Measurements from ENCODE around the gene DLGAP1. TPM values are rescaled to one million over a fixed set of nuclear protein-coding genes. Genes with fewer than 3 reads are reported as not detected.

DLGAP1 gene
- total RNA-seq, 1 experiment from 2014 or later, result 23.0 TPM

DNA sequence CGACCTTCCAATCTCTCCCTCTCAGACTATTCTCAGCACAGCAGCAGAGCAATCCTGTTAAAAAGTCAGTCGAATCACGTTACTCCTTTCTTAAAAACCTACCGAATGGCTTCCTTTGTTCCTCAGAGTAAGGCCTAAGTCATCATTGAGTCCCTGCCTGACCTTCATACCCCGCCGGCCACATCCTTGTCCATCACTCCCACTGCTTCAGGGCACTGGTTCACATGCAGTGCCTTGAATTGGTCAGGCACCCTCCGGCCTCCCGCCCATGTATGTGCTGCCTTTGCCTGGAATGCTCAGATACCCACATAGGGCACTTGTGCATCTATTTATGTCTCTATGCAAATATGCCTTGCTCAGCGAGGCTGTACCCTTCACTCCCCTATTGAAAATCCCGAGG is 206.4 kb downstream of the DLGAP1 start:
- ChIA-PET CTCF (no interaction called here), POLR2A (no interaction called here)
- Mint-ChIP-seq H3K27me3 (ENCODE audit: low read depth) (peaks cover 3% of the 10 kb centered on the region; the same call in 1 of the 2 replicates), H3K36me3 (no peaks in the 10 kb centered on the region), H3K27ac (peak overlapping the region; percentile 17; the same call in 1 of the 2 replicates), H3K4me1 (peaks cover 45% of the 10 kb centered on the region), H3K9me3 (no peaks in the 10 kb centered on the region), H3K4me3 (no peak overlapping the region)
- DNase-seq (ENCODE audit: low spot score) (no peak), ATAC-seq (no peak; the same call in 1 of the 2 replicates)
- TF ChIP-seq OVOL2 (CRISPR knock-in tag; IDR thresholded peaks at IDR 0.05; ENCODE audit: borderline replicate concordance), result no peak
- TF ChIP-seq, protein P1, sequence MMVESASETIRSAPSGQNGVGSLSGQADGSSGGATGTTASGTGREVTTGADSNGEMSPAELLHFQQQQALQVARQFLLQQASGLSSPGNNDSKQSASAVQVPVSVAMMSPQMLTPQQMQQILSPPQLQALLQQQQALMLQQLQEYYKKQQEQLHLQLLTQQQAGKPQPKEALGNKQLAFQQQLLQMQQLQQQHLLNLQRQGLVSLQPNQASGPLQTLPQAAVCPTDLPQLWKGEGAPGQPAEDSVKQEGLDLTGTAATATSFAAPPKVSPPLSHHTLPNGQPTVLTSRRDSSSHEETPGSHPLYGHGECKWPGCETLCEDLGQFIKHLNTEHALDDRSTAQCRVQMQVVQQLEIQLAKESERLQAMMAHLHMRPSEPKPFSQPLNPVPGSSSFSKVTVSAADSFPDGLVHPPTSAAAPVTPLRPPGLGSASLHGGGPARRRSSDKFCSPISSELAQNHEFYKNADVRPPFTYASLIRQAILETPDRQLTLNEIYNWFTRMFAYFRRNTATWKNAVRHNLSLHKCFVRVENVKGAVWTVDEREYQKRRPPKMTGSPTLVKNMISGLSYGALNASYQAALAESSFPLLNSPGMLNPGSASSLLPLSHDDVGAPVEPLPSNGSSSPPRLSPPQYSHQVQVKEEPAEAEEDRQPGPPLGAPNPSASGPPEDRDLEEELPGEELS (CRISPR knock-in tag; IDR thresholded peaks at IDR 0.05), result no peak
- TF ChIP-seq GABPB1 (CRISPR knock-in tag; IDR thresholded peaks at IDR 0.05), result no peak

DNA sequence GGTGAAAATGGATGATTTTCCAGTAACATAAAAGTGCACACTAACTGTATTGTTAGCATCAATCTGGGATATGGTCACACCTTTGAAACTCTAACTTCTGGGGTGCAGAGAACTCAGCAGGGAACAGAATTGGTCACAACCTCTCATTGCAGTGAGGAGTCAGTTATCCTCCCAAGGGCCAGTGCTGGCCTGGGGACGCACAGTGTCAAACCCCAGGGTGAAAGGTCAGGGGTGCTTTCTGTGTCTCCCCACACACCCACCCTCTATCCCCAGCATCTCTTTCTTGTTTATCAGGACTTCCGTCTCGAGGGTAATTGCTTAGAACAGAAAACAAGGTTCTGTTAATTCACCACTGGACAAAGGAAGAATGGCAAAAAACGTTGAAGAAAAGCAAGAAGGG is 208.7 kb downstream of the DLGAP1 start:
- H3K36me3 Mint-ChIP-seq, result no peaks in the 10 kb centered on the region
- H3K4me3 Mint-ChIP-seq, result no peak overlapping the region
- ChIA-PET CTCF (interaction anchor here (1.0 kb wide), 1 partner anchor 140 kb away, joined by 4 read pairs; no protein-coding TSS in a partner anchor), POLR2A (no interaction called here)
- TF ChIP-seq JAZF1 (CRISPR knock-in tag; IDR thresholded peaks at IDR 0.05) (no peak), FOXP1 (CRISPR knock-in tag; IDR thresholded peaks at IDR 0.05; ENCODE audit: borderline replicate concordance) (no peak), OVOL2 (CRISPR knock-in tag; IDR thresholded peaks at IDR 0.05; ENCODE audit: borderline replicate concordance) (no peak), ZNF263 (CRISPR knock-in tag; IDR thresholded peaks at IDR 0.05; ENCODE audit: low read depth) (no peak), ZNF396 (CRISPR knock-in tag; IDR thresholded peaks at IDR 0.05; ENCODE audit: borderline replicate concordance) (no peak), RORB (CRISPR knock-in tag; IDR thresholded peaks at IDR 0.05) (no peak), ZNF317 (CRISPR knock-in tag; IDR thresholded peaks at IDR 0.05; ENCODE audit: borderline replicate concordance, low read depth) (no peak), ZNF138 (CRISPR knock-in tag; conservative IDR thresholded peaks at IDR 0.05) (no peak), TP53 (CRISPR knock-in tag; IDR thresholded peaks at IDR 0.05) (no peak), ATF1 (CRISPR knock-in tag; IDR thresholded peaks at IDR 0.05) (no peak), ELF4 (CRISPR knock-in tag; IDR thresholded peaks at IDR 0.05; ENCODE audit: low read depth) (no peak)
- TF ChIP-seq, protein P2, sequence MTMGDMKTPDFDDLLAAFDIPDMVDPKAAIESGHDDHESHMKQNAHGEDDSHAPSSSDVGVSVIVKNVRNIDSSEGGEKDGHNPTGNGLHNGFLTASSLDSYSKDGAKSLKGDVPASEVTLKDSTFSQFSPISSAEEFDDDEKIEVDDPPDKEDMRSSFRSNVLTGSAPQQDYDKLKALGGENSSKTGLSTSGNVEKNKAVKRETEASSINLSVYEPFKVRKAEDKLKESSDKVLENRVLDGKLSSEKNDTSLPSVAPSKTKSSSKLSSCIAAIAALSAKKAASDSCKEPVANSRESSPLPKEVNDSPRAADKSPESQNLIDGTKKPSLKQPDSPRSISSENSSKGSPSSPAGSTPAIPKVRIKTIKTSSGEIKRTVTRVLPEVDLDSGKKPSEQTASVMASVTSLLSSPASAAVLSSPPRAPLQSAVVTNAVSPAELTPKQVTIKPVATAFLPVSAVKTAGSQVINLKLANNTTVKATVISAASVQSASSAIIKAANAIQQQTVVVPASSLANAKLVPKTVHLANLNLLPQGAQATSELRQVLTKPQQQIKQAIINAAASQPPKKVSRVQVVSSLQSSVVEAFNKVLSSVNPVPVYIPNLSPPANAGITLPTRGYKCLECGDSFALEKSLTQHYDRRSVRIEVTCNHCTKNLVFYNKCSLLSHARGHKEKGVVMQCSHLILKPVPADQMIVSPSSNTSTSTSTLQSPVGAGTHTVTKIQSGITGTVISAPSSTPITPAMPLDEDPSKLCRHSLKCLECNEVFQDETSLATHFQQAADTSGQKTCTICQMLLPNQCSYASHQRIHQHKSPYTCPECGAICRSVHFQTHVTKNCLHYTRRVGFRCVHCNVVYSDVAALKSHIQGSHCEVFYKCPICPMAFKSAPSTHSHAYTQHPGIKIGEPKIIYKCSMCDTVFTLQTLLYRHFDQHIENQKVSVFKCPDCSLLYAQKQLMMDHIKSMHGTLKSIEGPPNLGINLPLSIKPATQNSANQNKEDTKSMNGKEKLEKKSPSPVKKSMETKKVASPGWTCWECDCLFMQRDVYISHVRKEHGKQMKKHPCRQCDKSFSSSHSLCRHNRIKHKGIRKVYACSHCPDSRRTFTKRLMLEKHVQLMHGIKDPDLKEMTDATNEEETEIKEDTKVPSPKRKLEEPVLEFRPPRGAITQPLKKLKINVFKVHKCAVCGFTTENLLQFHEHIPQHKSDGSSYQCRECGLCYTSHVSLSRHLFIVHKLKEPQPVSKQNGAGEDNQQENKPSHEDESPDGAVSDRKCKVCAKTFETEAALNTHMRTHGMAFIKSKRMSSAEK (CRISPR knock-in tag; IDR thresholded peaks at IDR 0.05; ENCODE audit: borderline replicate concordance), result no peak
- TF ChIP-seq, protein P3, sequence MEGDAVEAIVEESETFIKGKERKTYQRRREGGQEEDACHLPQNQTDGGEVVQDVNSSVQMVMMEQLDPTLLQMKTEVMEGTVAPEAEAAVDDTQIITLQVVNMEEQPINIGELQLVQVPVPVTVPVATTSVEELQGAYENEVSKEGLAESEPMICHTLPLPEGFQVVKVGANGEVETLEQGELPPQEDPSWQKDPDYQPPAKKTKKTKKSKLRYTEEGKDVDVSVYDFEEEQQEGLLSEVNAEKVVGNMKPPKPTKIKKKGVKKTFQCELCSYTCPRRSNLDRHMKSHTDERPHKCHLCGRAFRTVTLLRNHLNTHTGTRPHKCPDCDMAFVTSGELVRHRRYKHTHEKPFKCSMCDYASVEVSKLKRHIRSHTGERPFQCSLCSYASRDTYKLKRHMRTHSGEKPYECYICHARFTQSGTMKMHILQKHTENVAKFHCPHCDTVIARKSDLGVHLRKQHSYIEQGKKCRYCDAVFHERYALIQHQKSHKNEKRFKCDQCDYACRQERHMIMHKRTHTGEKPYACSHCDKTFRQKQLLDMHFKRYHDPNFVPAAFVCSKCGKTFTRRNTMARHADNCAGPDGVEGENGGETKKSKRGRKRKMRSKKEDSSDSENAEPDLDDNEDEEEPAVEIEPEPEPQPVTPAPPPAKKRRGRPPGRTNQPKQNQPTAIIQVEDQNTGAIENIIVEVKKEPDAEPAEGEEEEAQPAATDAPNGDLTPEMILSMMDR (IDR thresholded peaks at IDR 0.05), result no peak
- TF ChIP-seq, protein P4, sequence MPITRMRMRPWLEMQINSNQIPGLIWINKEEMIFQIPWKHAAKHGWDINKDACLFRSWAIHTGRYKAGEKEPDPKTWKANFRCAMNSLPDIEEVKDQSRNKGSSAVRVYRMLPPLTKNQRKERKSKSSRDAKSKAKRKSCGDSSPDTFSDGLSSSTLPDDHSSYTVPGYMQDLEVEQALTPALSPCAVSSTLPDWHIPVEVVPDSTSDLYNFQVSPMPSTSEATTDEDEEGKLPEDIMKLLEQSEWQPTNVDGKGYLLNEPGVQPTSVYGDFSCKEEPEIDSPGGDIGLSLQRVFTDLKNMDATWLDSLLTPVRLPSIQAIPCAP (CRISPR knock-in tag; IDR thresholded peaks at IDR 0.05), result no peak
- TF ChIP-seq, protein P5, sequence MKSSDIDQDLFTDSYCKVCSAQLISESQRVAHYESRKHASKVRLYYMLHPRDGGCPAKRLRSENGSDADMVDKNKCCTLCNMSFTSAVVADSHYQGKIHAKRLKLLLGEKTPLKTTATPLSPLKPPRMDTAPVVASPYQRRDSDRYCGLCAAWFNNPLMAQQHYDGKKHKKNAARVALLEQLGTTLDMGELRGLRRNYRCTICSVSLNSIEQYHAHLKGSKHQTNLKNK (CRISPR knock-in tag; IDR thresholded peaks at IDR 0.05), result no peak
- TF ChIP-seq, protein P6, sequence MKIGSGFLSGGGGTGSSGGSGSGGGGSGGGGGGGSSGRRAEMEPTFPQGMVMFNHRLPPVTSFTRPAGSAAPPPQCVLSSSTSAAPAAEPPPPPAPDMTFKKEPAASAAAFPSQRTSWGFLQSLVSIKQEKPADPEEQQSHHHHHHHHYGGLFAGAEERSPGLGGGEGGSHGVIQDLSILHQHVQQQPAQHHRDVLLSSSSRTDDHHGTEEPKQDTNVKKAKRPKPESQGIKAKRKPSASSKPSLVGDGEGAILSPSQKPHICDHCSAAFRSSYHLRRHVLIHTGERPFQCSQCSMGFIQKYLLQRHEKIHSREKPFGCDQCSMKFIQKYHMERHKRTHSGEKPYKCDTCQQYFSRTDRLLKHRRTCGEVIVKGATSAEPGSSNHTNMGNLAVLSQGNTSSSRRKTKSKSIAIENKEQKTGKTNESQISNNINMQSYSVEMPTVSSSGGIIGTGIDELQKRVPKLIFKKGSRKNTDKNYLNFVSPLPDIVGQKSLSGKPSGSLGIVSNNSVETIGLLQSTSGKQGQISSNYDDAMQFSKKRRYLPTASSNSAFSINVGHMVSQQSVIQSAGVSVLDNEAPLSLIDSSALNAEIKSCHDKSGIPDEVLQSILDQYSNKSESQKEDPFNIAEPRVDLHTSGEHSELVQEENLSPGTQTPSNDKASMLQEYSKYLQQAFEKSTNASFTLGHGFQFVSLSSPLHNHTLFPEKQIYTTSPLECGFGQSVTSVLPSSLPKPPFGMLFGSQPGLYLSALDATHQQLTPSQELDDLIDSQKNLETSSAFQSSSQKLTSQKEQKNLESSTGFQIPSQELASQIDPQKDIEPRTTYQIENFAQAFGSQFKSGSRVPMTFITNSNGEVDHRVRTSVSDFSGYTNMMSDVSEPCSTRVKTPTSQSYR (CRISPR knock-in tag; IDR thresholded peaks at IDR 0.05), result no peak
- H3K9me3 Mint-ChIP-seq, result no peaks in the 10 kb centered on the region
- peaks cover 15% of the 10 kb centered on the region for H3K27me3 Mint-ChIP-seq (ENCODE audit: low read depth)
- H3K27ac Mint-ChIP-seq, result no peak overlapping the region
- ATAC-seq, result no peak
- DNase-seq (ENCODE audit: low spot score), result no peak
- H3K4me1 Mint-ChIP-seq, result peaks cover 50% of the 10 kb centered on the region

All from WTC11 (cell line).